ENCODE data around the gene DOCK8.

DOCK8 gene

GRCh38 chr9:389758-390157 lies 175.1 kb downstream of the DOCK8 start:
- ATAC-seq, result no peak
- no peak for TF ChIP-seq TOX (CRISPR knock-in tag; IDR thresholded peaks at IDR 0.05; ENCODE audit: borderline replicate concordance)
- no peak for TF ChIP-seq TCF4 (CRISPR knock-in tag; IDR thresholded peaks at IDR 0.05; ENCODE audit: borderline replicate concordance)
- no peak for TF ChIP-seq ZNF8 (CRISPR knock-in tag; IDR thresholded peaks at IDR 0.05)
- TF ChIP-seq ZFP30 (CRISPR knock-in tag; IDR thresholded peaks at IDR 0.05), result no peak
- TF ChIP-seq CSDC2 (CRISPR knock-in tag; IDR thresholded peaks at IDR 0.05), result no peak
- TF ChIP-seq SNAI2 (CRISPR knock-in tag; IDR thresholded peaks at IDR 0.05), result no peak
- TF ChIP-seq ESRRG (CRISPR knock-in tag; IDR thresholded peaks at IDR 0.05), result no peak
- TF ChIP-seq, protein P1, sequence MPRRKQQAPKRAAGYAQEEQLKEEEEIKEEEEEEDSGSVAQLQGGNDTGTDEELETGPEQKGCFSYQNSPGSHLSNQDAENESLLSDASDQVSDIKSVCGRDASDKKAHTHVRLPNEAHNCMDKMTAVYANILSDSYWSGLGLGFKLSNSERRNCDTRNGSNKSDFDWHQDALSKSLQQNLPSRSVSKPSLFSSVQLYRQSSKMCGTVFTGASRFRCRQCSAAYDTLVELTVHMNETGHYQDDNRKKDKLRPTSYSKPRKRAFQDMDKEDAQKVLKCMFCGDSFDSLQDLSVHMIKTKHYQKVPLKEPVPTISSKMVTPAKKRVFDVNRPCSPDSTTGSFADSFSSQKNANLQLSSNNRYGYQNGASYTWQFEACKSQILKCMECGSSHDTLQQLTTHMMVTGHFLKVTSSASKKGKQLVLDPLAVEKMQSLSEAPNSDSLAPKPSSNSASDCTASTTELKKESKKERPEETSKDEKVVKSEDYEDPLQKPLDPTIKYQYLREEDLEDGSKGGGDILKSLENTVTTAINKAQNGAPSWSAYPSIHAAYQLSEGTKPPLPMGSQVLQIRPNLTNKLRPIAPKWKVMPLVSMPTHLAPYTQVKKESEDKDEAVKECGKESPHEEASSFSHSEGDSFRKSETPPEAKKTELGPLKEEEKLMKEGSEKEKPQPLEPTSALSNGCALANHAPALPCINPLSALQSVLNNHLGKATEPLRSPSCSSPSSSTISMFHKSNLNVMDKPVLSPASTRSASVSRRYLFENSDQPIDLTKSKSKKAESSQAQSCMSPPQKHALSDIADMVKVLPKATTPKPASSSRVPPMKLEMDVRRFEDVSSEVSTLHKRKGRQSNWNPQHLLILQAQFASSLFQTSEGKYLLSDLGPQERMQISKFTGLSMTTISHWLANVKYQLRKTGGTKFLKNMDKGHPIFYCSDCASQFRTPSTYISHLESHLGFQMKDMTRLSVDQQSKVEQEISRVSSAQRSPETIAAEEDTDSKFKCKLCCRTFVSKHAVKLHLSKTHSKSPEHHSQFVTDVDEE (CRISPR knock-in tag; IDR thresholded peaks at IDR 0.05), result no peak
- TF ChIP-seq, protein P2, sequence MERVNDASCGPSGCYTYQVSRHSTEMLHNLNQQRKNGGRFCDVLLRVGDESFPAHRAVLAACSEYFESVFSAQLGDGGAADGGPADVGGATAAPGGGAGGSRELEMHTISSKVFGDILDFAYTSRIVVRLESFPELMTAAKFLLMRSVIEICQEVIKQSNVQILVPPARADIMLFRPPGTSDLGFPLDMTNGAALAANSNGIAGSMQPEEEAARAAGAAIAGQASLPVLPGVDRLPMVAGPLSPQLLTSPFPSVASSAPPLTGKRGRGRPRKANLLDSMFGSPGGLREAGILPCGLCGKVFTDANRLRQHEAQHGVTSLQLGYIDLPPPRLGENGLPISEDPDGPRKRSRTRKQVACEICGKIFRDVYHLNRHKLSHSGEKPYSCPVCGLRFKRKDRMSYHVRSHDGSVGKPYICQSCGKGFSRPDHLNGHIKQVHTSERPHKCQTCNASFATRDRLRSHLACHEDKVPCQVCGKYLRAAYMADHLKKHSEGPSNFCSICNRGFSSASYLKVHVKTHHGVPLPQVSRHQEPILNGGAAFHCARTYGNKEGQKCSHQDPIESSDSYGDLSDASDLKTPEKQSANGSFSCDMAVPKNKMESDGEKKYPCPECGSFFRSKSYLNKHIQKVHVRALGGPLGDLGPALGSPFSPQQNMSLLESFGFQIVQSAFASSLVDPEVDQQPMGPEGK (CRISPR knock-in tag; IDR thresholded peaks at IDR 0.05; ENCODE audit: borderline replicate concordance), result no peak
- TF ChIP-seq, protein P3, sequence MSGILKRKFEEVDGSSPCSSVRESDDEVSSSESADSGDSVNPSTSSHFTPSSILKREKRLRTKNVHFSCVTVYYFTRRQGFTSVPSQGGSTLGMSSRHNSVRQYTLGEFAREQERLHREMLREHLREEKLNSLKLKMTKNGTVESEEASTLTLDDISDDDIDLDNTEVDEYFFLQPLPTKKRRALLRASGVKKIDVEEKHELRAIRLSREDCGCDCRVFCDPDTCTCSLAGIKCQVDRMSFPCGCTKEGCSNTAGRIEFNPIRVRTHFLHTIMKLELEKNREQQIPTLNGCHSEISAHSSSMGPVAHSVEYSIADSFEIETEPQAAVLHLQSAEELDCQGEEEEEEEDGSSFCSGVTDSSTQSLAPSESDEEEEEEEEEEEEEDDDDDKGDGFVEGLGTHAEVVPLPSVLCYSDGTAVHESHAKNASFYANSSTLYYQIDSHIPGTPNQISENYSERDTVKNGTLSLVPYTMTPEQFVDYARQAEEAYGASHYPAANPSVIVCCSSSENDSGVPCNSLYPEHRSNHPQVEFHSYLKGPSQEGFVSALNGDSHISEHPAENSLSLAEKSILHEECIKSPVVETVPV (CRISPR knock-in tag; IDR thresholded peaks at IDR 0.05), result no peak
- no peak for TF ChIP-seq ISL1 (CRISPR knock-in tag; IDR thresholded peaks at IDR 0.05)
- TF ChIP-seq GLIS3 (CRISPR knock-in tag; IDR thresholded peaks at IDR 0.05), result no peak
- no peak for TF ChIP-seq OSR1 (CRISPR knock-in tag; IDR thresholded peaks at IDR 0.05)
- TF ChIP-seq, protein P4, sequence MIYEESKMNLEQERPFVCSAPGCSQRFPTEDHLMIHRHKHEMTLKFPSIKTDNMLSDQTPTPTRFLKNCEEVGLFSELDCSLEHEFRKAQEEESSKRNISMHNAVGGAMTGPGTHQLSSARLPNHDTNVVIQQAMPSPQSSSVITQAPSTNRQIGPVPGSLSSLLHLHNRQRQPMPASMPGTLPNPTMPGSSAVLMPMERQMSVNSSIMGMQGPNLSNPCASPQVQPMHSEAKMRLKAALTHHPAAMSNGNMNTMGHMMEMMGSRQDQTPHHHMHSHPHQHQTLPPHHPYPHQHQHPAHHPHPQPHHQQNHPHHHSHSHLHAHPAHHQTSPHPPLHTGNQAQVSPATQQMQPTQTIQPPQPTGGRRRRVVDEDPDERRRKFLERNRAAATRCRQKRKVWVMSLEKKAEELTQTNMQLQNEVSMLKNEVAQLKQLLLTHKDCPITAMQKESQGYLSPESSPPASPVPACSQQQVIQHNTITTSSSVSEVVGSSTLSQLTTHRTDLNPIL (CRISPR knock-in tag; IDR thresholded peaks at IDR 0.05; ENCODE audit: low read depth), result no peak
- no peak for TF ChIP-seq ZC3H10 (CRISPR knock-in tag; IDR thresholded peaks at IDR 0.05)

DNA sequence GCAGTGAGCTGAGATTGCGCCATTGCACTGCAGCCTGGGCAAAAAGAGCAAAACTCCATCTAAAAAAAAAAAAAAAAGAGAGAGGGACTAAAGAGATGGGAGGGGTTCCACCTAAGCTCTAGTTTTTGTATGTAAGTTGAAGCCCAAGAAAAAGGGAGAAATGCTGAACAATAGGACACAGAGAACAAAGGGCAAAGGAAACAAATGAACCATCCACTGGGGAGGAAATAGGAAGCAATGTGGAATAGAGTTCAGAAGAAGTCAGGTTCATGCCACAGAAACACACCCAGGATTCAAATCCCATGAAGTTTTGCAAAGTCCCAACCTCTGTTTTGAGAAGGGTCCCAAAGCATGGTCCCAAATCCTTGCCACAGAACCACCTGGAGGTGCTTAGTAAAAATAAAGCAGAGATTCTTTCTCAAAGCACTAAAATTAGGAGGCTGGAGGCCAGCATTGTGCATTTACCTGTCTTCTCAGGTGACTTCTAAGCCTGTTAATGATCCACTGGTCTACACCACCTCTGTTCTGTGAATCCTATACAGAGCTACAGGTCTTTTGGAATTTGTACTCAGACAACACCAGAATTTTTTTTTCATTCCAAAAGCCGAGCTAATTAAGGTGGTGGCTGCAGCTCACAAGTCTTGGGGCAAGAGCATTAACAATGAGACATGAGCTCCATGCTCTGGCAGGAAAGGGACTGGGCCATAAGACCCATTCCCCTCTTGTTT lies 177.6 kb downstream of the DOCK8 start:
- ATAC-seq, result no peak
- TF ChIP-seq ZNF70 (CRISPR knock-in tag; IDR thresholded peaks at IDR 0.05), result no peak
- no peak for TF ChIP-seq CSDC2 (CRISPR knock-in tag; IDR thresholded peaks at IDR 0.05)
- no peak for TF ChIP-seq ZNF565 (CRISPR knock-in tag; conservative IDR thresholded peaks at IDR 0.05; ENCODE audit: low read depth)
- no peak for TF ChIP-seq POU6F1 (CRISPR knock-in tag; IDR thresholded peaks at IDR 0.05; ENCODE audit: borderline replicate concordance, low read depth)
- TF ChIP-seq ARNTL (CRISPR knock-in tag; IDR thresholded peaks at IDR 0.05; ENCODE audit: borderline replicate concordance, low read depth), result no peak
- no peak for TF ChIP-seq SNAI2 (CRISPR knock-in tag; IDR thresholded peaks at IDR 0.05)
- no peak for TF ChIP-seq ZFP30 (CRISPR knock-in tag; IDR thresholded peaks at IDR 0.05)
- no peak for TF ChIP-seq ZC3H10 (CRISPR knock-in tag; IDR thresholded peaks at IDR 0.05)
- no peak for TF ChIP-seq TOX (CRISPR knock-in tag; IDR thresholded peaks at IDR 0.05; ENCODE audit: borderline replicate concordance)

GRCh38 chr9:394347-395052 lies 179.8 kb downstream of the DOCK8 start:
- TF ChIP-seq ZFP3 (CRISPR knock-in tag; IDR thresholded peaks at IDR 0.05) (no peak), TOX (CRISPR knock-in tag; IDR thresholded peaks at IDR 0.05; ENCODE audit: borderline replicate concordance) (no peak), RARB (CRISPR knock-in tag; IDR thresholded peaks at IDR 0.05) (no peak), OSR1 (CRISPR knock-in tag; IDR thresholded peaks at IDR 0.05) (no peak), SNAI2 (CRISPR knock-in tag; IDR thresholded peaks at IDR 0.05) (no peak)
- TF ChIP-seq, protein P3 (CRISPR knock-in tag; IDR thresholded peaks at IDR 0.05), result no peak

More at GRCh38 chr9:394347-395052, 179.8 kb downstream of the DOCK8 start:
- ATAC-seq, result no peak

All from SK-N-SH treated with all-trans-retinoic acid at 6 μM for 48 hours (cell line).